Kidney (tissue), 14 donors: ENCODE data around the gene WFDC1. TPM values are rescaled to one million over a fixed set of nuclear protein-coding genes. Genes with fewer than 3 reads are reported as not detected.

Source experiments
- DNase-seq, 5 donors: peaks; one replicate each; pipeline ENCODE4 v3.0.0-alpha.2; 2013 to 2020
- FAIRE-seq: peaks from 2 replicates; lab custom pipeline; 2012; peaks lifted over from hg19 to GRCh38; lab: Jason Lieb, UNC
- H3K27ac ChIP-seq, 2 donors: one replicate each; pipeline ENCODE4 v1.7.0; 2013; ENCODE audit warnings: low read depth in 2 of 2, low read length in 2 of 2, inconsistent platforms in 1 of 2
- H3K27me3 ChIP-seq: one replicate; pipeline ENCODE4 v1.7.1; 2013; ENCODE audit warnings: low read length, inconsistent platforms; ENCODE audit not compliant: control insufficient read depth, insufficient read depth
- H3K36me3 ChIP-seq, 3 donors: one replicate each; pipeline versions ENCODE4 v1.7.0 to v1.7.1; 2013; ENCODE audit warnings: low read length in 3 of 3, control low read depth in 1 of 3, inconsistent platforms in 1 of 3; ENCODE audit not compliant: insufficient read depth in 3 of 3, control insufficient read depth in 2 of 3
- H3K4me1 ChIP-seq, 3 donors: one replicate each; pipeline versions ENCODE4 v1.7.0 to v1.7.1; 2013; ENCODE audit warnings: low read length in 3 of 3, inconsistent platforms in 1 of 3, low read depth in 1 of 3; ENCODE audit not compliant: control insufficient read depth in 2 of 3, insufficient read depth in 2 of 3
- H3K4me3 ChIP-seq, 3 donors: one replicate each; pipeline versions ENCODE4 v1.7.0 to v1.8.1; 2013; ENCODE audit warnings: low read length in 3 of 3, control low read depth in 1 of 3, inconsistent platforms in 1 of 3
- H3K9ac ChIP-seq, 3 donors: one replicate each; pipeline versions ENCODE4 v1.7.0 to v1.7.1; 2013; ENCODE audit warnings: low read length in 3 of 3, control low read depth in 1 of 3, inconsistent platforms in 1 of 3
- H3K9me3 ChIP-seq, 3 donors: one replicate each; pipeline versions ENCODE4 v1.7.0 to v1.7.1; 2013; ENCODE audit warnings: low read length in 3 of 3, control low read depth in 1 of 3, inconsistent platforms in 1 of 3; ENCODE audit not compliant: control insufficient read depth in 2 of 3, insufficient read depth in 1 of 3
- intact Hi-C: fragments of 100-400 bp; cut with DNase I; formaldehyde crosslinking; loops from one replicate; pipeline ENCODE4 v1.11.1; 2022
- polyA plus RNA-seq: library from polyadenylated mRNA; stranded (reverse); fragments of 350-450 nt; fragmentation: Illumina TruSeq; extraction: RNeasy Lipid Tissue Mini Kit (QIAGEN cat#74804); gene quantifications from one replicate; pipeline ENCODE4 v1.2.3, GENCODE V29; 2014; ENCODE audit warnings: low read depth, low replicate concordance; ENCODE audit not compliant: insufficient read depth
- total RNA-seq: library from RNA; stranded (reverse); fragmentation: NEBNext Ultra II Directional; extraction: Animal tissue kit (Norgen Biotek cat#: 25700); gene quantifications from one replicate; pipeline ENCODE4 v1.2.1, GENCODE V29; 2021
- TF ChIP-seq, protein P1 (sequence below): IDR thresholded peaks from 3 replicates; pipeline ENCODE4 v1.5.1; 2012; ENCODE audit warnings: mild to moderate bottlenecking, moderate library complexity, borderline replicate concordance; ENCODE audit not compliant: insufficient read depth; ENCODE audit errors: extremely low read depth
- donor health status: control.
- donor health status: control.
- donor health status: control.
- donor health status: control.
- donor health status: control.
- donor health status: DM: yes; HTN: yes; CAD: no.
- donor health status: Normal renal cell carcinoma (clear cell type).

The WFDC1 gene
- total and polyA plus RNA-seq, 2 donors from 2014 or later: 11.1 to 34.8 TPM

DNA sequence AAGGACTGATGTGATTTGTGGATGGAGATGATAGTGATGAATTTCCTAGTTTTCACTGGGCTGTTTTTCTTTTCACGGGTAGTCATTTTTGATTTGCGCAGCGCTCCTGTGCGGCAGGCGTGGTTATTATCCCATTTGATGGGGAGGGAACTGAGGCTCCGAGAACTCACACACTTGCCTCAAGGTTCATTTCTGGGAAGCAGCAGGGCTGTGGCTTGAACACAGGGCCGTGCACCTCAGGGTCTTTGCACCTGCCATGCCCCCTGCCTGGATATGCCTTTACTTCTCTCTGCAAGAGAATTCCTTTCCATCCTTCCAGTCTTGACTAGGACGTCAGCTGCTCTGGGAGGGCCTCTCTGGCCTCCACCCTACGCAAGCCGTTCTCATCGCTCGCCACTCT, 16.3 kb upstream of the WFDC1 start:
- Histone ChIP-seq H3K27me3 (no peaks in the 10 kb centered on the region), H3K27ac (no peak overlapping the region), H3K36me3 (no peaks in the 10 kb centered on the region), H3K4me1 (peaks cover 0 to 3% (median 0%) of the 10 kb centered on the region in 3 donors), H3K9me3 (no peaks in the 10 kb centered on the region), H3K4me3 (no peak overlapping the region), H3K9ac (no peak overlapping the region)
- FAIRE-seq: no peak
- DNase-seq: peak in 1 of 5 donors; percentile 33
- intact Hi-C loops: loop anchor here (10.0 kb wide), 1 partner anchor 206 kb away; no protein-coding TSS in a partner anchor
- TF ChIP-seq, protein P1, sequence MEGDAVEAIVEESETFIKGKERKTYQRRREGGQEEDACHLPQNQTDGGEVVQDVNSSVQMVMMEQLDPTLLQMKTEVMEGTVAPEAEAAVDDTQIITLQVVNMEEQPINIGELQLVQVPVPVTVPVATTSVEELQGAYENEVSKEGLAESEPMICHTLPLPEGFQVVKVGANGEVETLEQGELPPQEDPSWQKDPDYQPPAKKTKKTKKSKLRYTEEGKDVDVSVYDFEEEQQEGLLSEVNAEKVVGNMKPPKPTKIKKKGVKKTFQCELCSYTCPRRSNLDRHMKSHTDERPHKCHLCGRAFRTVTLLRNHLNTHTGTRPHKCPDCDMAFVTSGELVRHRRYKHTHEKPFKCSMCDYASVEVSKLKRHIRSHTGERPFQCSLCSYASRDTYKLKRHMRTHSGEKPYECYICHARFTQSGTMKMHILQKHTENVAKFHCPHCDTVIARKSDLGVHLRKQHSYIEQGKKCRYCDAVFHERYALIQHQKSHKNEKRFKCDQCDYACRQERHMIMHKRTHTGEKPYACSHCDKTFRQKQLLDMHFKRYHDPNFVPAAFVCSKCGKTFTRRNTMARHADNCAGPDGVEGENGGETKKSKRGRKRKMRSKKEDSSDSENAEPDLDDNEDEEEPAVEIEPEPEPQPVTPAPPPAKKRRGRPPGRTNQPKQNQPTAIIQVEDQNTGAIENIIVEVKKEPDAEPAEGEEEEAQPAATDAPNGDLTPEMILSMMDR: no peak

DNA sequence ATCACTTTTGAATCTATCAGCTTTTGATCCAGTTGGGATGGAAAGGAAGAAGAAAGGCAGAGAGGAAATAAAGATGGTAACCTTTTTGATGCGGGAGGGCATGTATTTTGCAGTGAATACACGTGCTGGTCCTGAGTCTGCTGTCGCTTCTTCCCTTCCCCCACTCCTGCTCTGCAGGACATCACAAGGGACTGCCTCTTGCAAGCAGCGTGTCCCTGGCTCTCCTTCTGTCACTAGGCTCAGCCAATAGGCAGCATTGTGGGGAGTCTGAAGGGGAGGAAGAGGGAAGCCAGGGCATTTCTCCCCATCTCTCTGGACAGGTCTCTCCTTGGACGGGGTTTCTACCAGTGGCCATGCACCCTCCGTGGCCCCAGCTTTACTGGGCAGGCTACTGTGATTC, 15.7 kb upstream of the WFDC1 start:
- DNase-seq (peak in 1 of 5 donors; percentile 44), FAIRE-seq (no peak)
- no peak overlapping the region for H3K4me3 ChIP-seq
- H3K4me1 ChIP-seq: peaks cover 0 to 8% (median 2%) of the 10 kb centered on the region in 3 donors
- H3K9me3 ChIP-seq: no peaks in the 10 kb centered on the region
- no peak overlapping the region for H3K27ac ChIP-seq
- H3K27me3 ChIP-seq: no peaks in the 10 kb centered on the region
- TF ChIP-seq, protein P1: no peak
- H3K9ac ChIP-seq: no peak overlapping the region
- intact Hi-C loops: loop anchor here (10.0 kb wide), 1 partner anchor 206 kb away; no protein-coding TSS in a partner anchor
- no peaks in the 10 kb centered on the region for H3K36me3 ChIP-seq

GRCh38 chr16:84279881-84280280, 14.8 kb upstream of the WFDC1 start:
- FAIRE-seq (no peak), DNase-seq (peak; percentile 52 to 74 (median 61))
- TF ChIP-seq, protein P1: no peak
- Histone ChIP-seq H3K27ac (no peak overlapping the region), H3K4me1 (peaks cover 0 to 11% (median 4%) of the 10 kb centered on the region in 3 donors), H3K9me3 (no peaks in the 10 kb centered on the region), H3K36me3 (no peaks in the 10 kb centered on the region), H3K9ac (no peak overlapping the region), H3K4me3 (no peak overlapping the region), H3K27me3 (no peaks in the 10 kb centered on the region)
- intact Hi-C loops: loop anchor here (10.0 kb wide), 1 partner anchor 205 kb away; no protein-coding TSS in a partner anchor

DNA sequence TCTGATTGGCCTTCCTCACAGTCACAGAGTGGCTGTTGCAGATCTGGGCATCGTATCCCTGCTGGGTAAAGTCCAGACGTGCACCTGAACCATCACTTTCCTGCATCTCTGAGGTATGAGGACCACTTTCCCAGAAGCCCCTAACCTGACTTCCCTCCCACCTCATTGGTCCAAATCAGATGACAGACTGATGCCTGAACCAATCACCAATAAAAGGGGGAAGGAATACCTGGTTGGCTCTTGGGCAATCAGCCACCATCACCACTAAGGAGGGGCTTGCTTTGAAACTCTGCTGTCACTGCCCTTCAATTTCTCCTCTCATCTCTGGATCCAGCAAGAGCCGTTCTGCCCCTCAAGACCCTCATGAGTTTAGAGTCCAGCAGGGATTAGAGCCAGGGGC, 13.6 kb upstream of the WFDC1 start:
- peaks cover 0 to 11% (median 5%) of the 10 kb centered on the region in 3 donors for H3K4me1 ChIP-seq
- FAIRE-seq (no peak), DNase-seq (peak in 3 of 5 donors; percentile 22 to 56 (median 47))
- TF ChIP-seq, protein P1: no peak
- no peak overlapping the region for H3K4me3 ChIP-seq
- no peaks in the 10 kb centered on the region for H3K9me3 ChIP-seq
- no peak overlapping the region for H3K27ac ChIP-seq
- no peaks in the 10 kb centered on the region for H3K27me3 ChIP-seq
- H3K9ac ChIP-seq: no peak overlapping the region
- H3K36me3 ChIP-seq: no peaks in the 10 kb centered on the region
- intact Hi-C loops: no loop called here
